NCI-H2227 (cell line): ENCODE measurements around the gene APLP1.
"Not testable (repeated sequence)": the region's sequence is repeated elsewhere in the genome, so short reads cannot be mapped to it uniquely, and the experiment has no call there.

ENCODE experiments used
- DNase-seq: peaks from one replicate; lab custom pipeline; 2025; ENCODE audit not compliant: unreplicated experiment; lab: John Stamatoyannopoulos, UW

Gene APLP1

DNA sequence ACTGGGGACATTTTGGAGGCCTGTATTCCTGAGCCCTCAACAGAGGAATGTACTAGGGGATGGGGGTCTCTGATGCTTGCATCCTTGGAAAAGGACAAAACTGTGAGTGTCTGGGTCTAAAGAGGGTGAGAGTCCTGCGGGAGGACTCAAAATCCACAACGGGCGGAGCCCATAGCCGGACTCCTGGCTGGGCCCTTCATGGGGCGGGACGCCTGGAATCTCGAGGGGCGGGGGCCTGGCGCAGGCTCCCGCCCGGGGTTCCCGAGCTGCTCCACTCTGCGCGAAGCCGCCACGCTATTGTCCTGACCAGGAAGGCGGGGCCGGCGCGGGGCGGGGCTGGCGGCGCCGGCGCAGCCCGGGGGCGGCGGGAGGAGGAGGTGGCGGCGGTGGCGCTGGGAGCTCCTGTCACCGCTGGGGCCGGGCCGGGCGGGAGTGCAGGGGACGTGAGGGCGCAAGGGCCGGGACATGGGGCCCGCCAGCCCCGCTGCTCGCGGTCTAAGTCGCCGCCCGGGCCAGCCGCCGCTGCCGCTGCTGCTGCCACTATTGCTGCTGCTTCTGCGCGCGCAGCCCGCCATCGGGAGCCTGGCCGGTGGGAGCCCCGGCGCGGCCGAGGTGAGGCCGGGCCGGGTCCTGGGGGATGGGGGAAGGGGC lies at the start of gene APLP1:
Gene APLP1, plus strand, starts transcription at position 403 of the 651 bp plus-strand sequence. Its CDS starts 63 bp downstream, at position 466.
- peak; percentile 99 for DNase-seq

DNA sequence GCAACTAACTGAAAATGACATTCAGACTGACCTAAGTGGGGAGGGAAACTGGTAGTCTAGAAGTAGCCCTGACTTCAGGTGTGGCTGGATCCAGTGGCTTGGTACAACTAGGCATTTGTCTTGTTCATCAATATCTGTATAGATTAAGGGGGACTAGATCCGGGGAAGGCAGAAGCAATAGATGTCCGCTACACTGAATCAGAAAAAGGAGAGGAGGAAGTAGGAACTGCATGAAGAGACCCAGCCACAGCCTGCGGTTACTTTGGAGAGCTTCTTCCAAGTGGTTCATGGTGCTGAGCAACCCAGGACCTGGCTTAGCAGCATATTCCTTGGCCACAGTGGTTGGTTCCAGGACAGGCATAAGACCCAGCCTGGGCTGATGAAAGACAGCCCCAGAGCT lies 45.8 kb upstream of the APLP1 start:
- no peak for DNase-seq

- DNase-seq: no peak
These were observed 44.2 kb upstream of the APLP1 start for GRCh38 chr19:35824150-35824549.

DNA sequence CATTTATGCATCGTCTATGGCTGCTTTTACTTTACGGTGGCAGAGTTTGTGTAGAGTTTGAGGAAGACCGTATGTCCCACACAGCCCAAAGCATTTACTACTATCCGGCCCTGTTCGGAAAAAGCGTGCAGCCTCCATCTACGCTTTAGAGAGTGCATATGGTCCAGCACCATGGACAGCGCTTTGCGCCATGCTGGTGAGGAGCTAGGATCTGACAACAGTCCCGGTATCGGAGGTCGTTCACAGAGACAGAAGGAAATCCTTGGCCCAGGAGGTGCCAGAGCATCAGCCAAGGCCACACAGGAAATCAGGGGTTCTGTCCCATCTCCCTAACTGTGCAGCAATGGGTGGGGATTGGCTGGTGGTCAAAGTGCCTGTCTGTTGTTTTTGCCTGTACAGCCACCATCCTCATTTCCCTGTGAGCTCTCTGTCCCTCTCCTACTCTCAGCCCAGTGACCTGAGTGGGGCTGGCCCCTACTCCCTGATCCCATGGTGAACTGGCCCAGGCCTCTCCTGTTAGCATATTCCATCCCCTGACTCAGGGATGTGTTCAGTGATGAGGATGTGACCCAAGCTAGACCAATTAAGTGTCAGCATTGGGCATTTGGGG lies 39.6 kb upstream of the APLP1 start:
- no peak for DNase-seq

GRCh38 chr19:35830986-35831385 lies 37.4 kb upstream of the APLP1 start:
- no peak for DNase-seq

- DNase-seq: no peak
These were observed 36.3 kb upstream of the APLP1 start for GRCh38 chr19:35832054-35832453.

- no peak for DNase-seq
These were observed 34.4 kb upstream of the APLP1 start for GRCh38 chr19:35833972-35834371.

- DNase-seq: not testable (repeated sequence)
These were observed 32.3 kb upstream of the APLP1 start for GRCh38 chr19:35836096-35836495.

- DNase-seq: no peak
These were observed 26.3 kb upstream of the APLP1 start for GRCh38 chr19:35841961-35842595.

GRCh38 chr19:35842666-35843272 lies 25.6 kb upstream of the APLP1 start:
- DNase-seq: no peak

- DNase-seq: peak; percentile 93
These were observed 24.5 kb upstream of the APLP1 start for GRCh38 chr19:35843676-35844481.

DNA sequence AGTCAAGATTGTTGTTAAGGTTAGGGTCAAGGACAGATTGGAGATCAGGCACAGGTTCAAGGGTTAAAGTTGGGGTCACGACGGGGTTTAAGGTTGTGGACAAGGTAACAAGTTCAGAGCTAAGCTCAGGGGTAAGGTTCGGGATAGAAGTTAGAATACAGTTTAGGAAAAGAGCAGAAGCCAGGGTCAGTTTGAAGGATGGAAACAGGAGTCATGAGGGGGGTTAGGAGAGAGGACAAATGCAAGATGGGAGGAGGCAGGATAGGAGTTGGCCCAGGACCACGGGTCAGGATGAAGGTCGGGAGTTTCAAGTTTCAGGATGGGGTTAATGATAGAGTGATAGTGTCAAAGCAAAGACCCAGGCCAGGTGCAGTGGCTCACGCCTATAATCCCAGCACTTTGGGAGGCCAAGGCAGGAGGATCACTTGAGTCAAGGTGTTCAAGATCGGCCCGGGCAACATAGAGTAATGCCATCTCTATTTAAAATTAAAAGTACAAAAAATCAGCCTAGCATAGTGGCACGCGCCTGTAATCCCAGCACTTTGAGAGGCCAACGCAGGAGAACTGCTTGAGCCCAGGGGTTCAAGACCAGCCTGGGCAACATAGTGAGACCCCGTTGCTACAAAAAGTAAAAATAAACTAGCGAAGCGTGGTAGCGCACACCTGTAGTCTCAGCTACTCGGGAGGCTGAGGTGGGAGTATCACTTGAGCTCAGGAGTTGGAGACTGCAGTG lies 23.7 kb upstream of the APLP1 start:
- no peak for DNase-seq

- DNase-seq: peak; percentile 87
These were observed 22.9 kb upstream of the APLP1 start for GRCh38 chr19:35845215-35846037.

DNA sequence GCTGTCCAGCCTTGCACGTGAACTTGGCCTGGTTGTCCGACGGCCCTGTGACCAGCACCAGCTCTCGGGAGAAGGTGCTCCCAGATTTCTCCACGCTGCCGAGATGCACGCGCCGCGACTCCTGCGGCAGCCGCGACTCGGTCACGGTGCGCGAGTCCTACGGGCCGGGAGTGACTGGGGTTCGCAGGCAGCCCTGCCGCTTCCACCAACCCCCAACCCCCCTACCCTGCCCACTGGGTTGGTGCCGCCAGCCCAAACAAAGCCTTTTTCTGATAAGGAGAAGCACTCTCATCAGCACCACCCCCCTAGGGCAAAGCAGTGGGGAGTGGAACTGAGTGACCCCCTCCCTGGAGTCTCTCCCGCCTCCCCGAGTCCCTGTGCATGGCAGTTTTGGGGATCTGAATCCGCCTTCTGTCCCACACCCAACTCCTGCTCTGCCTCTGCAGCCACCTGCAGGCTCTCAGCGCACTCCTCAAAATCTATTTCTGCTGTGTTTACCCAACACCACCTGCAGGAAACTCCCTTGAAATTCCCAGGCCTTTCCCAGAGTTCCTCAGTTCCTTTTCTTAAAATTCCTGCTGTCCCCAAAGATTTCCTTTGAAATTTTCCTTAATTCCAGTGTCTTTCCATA lies 22.2 kb upstream of the APLP1 start:
- peak; percentile 75 for DNase-seq

DNA sequence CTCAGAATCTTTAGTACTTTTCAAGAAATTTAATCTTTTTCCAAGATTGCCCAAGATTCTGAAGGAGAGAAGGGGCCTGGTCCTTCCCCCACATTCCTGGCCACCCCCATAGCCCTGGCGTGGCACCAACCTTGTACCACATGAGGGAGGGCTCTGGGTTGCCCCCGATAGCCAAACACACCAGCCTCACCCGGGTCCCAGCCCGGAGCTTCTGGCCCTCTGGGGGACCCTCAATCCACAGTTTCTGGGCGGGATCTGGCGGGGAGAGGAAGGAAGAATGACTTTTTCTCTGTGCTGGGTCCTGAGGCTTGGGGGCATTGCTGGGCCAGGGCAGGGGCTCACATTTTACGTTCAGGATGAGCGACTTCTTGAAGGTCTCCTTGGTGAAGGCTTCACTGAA lies 20.5 kb upstream of the APLP1 start:
- no peak for DNase-seq

DNA sequence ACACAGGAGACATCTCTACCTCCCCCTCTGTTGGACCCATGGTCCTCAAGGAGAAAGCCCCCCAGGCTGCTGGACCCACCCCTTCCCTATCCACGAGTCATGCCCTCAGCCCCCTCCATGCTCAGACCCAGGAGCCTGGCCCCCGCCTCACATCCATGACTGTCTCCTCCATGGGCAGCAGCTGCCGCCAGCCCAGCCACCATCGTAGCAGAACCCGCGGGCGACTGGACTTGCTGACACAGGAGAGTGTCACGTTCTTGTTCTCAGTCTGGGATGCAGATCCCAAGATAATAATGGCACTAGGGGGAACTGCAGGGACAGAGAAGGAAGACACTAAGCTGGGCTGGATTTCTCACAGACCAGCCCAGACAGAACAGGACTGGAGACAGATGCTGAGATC lies 19.9 kb upstream of the APLP1 start:
- DNase-seq: no peak

GRCh38 chr19:35848919-35849505 lies 19.4 kb upstream of the APLP1 start:
- DNase-seq: no peak

- DNase-seq: no peak
These were observed 17.0 kb upstream of the APLP1 start for GRCh38 chr19:35851213-35852028.
